ENCODE data around the gene CPZ. TPM values are rescaled to one million over a fixed set of nuclear protein-coding genes. Genes with fewer than 3 reads are reported as not detected.

Gene CPZ
- total RNA-seq, 1 experiment from 2014 or later = 26.9 TPM

- Mint-ChIP-seq H3K4me1 (no peaks in the 10 kb centered on the region), H3K9me3 (no peaks in the 10 kb centered on the region), H3K4me3 (no peak overlapping the region), H3K27me3 (ENCODE audit: low read depth) (no peaks in the 10 kb centered on the region; the same call in 1 of the 2 replicates), H3K36me3 (peaks cover 4% of the 10 kb centered on the region; the same call in 1 of the 2 replicates), H3K27ac (no peak overlapping the region)
- ChIA-PET POLR2A (no interaction called here), CTCF (interaction anchor here (5.0 kb wide), 1 partner anchor 10 kb away, joined by 45 read pairs; no protein-coding TSS in a partner anchor)
- DNase-seq (ENCODE audit: low spot score) (no peak), ATAC-seq (no peak)
- TF ChIP-seq NFYB (CRISPR knock-in tag; conservative IDR thresholded peaks at IDR 0.05; ENCODE audit: low read depth) (no peak), ATF1 (CRISPR knock-in tag; IDR thresholded peaks at IDR 0.05) (no peak), MXD4 (CRISPR knock-in tag; IDR thresholded peaks at IDR 0.05; ENCODE audit: borderline replicate concordance) (no peak), ZNF671 (CRISPR knock-in tag; IDR thresholded peaks at IDR 0.05) (no peak), FOXK1 (CRISPR knock-in tag; IDR thresholded peaks at IDR 0.05) (no peak), ESRRA (CRISPR knock-in tag; IDR thresholded peaks at IDR 0.05; ENCODE audit: borderline replicate concordance) (no peak), NR1H2 (CRISPR knock-in tag; IDR thresholded peaks at IDR 0.05) (no peak), ZNF263 (CRISPR knock-in tag; IDR thresholded peaks at IDR 0.05; ENCODE audit: low read depth) (no peak)
- TF ChIP-seq, protein P1, sequence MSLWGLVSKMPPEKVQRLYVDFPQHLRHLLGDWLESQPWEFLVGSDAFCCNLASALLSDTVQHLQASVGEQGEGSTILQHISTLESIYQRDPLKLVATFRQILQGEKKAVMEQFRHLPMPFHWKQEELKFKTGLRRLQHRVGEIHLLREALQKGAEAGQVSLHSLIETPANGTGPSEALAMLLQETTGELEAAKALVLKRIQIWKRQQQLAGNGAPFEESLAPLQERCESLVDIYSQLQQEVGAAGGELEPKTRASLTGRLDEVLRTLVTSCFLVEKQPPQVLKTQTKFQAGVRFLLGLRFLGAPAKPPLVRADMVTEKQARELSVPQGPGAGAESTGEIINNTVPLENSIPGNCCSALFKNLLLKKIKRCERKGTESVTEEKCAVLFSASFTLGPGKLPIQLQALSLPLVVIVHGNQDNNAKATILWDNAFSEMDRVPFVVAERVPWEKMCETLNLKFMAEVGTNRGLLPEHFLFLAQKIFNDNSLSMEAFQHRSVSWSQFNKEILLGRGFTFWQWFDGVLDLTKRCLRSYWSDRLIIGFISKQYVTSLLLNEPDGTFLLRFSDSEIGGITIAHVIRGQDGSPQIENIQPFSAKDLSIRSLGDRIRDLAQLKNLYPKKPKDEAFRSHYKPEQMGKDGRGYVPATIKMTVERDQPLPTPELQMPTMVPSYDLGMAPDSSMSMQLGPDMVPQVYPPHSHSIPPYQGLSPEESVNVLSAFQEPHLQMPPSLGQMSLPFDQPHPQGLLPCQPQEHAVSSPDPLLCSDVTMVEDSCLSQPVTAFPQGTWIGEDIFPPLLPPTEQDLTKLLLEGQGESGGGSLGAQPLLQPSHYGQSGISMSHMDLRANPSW (CRISPR knock-in tag; conservative IDR thresholded peaks at IDR 0.05; ENCODE audit: low read depth) = no peak
- TF ChIP-seq, protein P2, sequence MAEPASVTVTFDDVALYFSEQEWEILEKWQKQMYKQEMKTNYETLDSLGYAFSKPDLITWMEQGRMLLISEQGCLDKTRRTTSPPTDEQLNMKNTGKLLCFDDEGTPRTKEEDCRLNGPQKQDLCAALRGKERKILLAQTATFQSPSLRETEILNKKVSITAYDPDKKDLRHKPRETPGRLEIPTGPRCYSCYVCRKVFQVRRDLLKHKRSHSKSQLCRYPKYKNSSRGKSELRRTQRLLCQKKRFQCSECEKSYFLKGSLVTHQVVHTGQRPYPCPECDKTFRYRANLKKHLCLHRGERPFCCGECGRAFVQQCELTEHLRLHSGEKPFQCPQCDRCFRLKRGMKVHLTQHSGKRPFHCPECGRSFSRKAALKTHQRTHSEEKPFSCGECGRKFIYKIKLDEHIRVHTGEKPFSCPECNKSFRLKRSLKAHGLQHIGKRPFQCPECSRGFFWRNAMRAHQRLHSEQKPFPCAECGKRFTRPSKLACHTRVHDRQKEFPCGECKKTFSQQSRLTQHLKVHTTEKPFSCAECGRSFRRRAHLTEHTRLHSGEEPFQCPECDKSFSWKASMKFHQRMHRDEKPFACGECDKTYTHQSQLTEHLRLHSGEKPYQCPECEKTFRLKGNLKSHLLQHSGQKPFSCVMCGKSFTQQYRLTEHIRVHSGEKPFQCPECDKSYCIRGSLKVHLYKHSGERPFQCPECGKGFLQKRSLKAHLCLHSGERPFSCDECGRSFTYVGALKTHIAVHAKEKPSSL (CRISPR knock-in tag; conservative IDR thresholded peaks at IDR 0.05) = no peak
These were observed 24.3 kb downstream of the CPZ start for GRCh38 chr4:8616831-8617230.

GRCh38 chr4:8617486-8618040 is 25.0 kb downstream of the CPZ start:
- Mint-ChIP-seq H3K9me3 (no peaks in the 10 kb centered on the region), H3K27ac (no peak overlapping the region), H3K4me3 (no peak overlapping the region), H3K4me1 (no peaks in the 10 kb centered on the region), H3K36me3 (peaks cover 3% of the 10 kb centered on the region; the same call in 1 of the 2 replicates), H3K27me3 (ENCODE audit: low read depth) (no peaks in the 10 kb centered on the region; the same call in 1 of the 2 replicates)
- POLR2A ChIA-PET = no interaction called here
- CTCF ChIA-PET = interaction anchor here (5.0 kb wide), 1 partner anchor 11 kb away, joined by 45 read pairs; no protein-coding TSS in a partner anchor
- DNase-seq (ENCODE audit: low spot score) (no peak), ATAC-seq (no peak)
- TF ChIP-seq, protein P3, sequence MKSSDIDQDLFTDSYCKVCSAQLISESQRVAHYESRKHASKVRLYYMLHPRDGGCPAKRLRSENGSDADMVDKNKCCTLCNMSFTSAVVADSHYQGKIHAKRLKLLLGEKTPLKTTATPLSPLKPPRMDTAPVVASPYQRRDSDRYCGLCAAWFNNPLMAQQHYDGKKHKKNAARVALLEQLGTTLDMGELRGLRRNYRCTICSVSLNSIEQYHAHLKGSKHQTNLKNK (CRISPR knock-in tag; IDR thresholded peaks at IDR 0.05) = no peak
- no peak for TF ChIP-seq ZNF671 (CRISPR knock-in tag; IDR thresholded peaks at IDR 0.05)
- TF ChIP-seq PRDM15 (CRISPR knock-in tag; IDR thresholded peaks at IDR 0.05) = no peak
- no peak for TF ChIP-seq MXD4 (CRISPR knock-in tag; IDR thresholded peaks at IDR 0.05; ENCODE audit: borderline replicate concordance)
- TF ChIP-seq TEAD1 (CRISPR knock-in tag; IDR thresholded peaks at IDR 0.05) = no peak
- TF ChIP-seq ZNF396 (CRISPR knock-in tag; IDR thresholded peaks at IDR 0.05; ENCODE audit: borderline replicate concordance) = no peak
- no peak for TF ChIP-seq MYBL2 (CRISPR knock-in tag; IDR thresholded peaks at IDR 0.05)
- TF ChIP-seq, protein P4, sequence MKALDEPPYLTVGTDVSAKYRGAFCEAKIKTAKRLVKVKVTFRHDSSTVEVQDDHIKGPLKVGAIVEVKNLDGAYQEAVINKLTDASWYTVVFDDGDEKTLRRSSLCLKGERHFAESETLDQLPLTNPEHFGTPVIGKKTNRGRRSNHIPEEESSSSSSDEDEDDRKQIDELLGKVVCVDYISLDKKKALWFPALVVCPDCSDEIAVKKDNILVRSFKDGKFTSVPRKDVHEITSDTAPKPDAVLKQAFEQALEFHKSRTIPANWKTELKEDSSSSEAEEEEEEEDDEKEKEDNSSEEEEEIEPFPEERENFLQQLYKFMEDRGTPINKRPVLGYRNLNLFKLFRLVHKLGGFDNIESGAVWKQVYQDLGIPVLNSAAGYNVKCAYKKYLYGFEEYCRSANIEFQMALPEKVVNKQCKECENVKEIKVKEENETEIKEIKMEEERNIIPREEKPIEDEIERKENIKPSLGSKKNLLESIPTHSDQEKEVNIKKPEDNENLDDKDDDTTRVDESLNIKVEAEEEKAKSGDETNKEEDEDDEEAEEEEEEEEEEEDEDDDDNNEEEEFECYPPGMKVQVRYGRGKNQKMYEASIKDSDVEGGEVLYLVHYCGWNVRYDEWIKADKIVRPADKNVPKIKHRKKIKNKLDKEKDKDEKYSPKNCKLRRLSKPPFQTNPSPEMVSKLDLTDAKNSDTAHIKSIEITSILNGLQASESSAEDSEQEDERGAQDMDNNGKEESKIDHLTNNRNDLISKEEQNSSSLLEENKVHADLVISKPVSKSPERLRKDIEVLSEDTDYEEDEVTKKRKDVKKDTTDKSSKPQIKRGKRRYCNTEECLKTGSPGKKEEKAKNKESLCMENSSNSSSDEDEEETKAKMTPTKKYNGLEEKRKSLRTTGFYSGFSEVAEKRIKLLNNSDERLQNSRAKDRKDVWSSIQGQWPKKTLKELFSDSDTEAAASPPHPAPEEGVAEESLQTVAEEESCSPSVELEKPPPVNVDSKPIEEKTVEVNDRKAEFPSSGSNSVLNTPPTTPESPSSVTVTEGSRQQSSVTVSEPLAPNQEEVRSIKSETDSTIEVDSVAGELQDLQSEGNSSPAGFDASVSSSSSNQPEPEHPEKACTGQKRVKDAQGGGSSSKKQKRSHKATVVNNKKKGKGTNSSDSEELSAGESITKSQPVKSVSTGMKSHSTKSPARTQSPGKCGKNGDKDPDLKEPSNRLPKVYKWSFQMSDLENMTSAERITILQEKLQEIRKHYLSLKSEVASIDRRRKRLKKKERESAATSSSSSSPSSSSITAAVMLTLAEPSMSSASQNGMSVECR (CRISPR knock-in tag; IDR thresholded peaks at IDR 0.05; ENCODE audit: borderline replicate concordance) = no peak
- TF ChIP-seq ZNF232 (CRISPR knock-in tag; IDR thresholded peaks at IDR 0.05) = no peak
- TF ChIP-seq, protein P5, sequence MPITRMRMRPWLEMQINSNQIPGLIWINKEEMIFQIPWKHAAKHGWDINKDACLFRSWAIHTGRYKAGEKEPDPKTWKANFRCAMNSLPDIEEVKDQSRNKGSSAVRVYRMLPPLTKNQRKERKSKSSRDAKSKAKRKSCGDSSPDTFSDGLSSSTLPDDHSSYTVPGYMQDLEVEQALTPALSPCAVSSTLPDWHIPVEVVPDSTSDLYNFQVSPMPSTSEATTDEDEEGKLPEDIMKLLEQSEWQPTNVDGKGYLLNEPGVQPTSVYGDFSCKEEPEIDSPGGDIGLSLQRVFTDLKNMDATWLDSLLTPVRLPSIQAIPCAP (CRISPR knock-in tag; IDR thresholded peaks at IDR 0.05) = no peak
- TF ChIP-seq ZNF121 (CRISPR knock-in tag; IDR thresholded peaks at IDR 0.05) = no peak
- TF ChIP-seq PRRX2 (CRISPR knock-in tag; IDR thresholded peaks at IDR 0.05) = no peak
- no peak for TF ChIP-seq HMGA2 (CRISPR knock-in tag; IDR thresholded peaks at IDR 0.05)
